Fibroblast of peridontal ligament (primary cell): Measurements from ENCODE around the gene BIRC6.
"Not testable (repeated sequence)": the region's sequence is repeated elsewhere in the genome, so short reads cannot be mapped to it uniquely, and the experiment has no call there.

Source experiments
- DNase-seq: peaks from one replicate; pipeline ENCODE4 v3.0.0-alpha.2; 2010; ENCODE audit errors: extremely low read depth

The BIRC6 gene

DNA sequence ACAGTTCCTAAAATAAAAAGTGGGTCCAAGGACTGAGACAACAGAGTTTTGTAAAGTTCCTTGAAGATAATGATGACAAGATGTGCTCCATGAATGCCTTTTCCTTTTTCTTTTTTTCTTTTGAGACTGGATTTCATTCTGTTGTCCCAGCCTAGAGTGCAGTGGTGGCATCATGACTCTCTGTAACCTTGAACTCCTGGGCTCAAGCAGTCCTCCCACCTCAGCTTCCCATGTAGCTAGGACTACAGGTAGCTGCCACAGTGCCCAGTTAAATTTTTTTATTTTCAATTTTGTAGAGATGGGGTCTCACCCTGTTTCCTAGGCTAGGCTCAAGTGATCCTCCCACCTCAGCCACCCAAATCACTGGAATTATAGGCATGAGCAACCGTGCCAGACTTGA is 254.9 kb downstream of the BIRC6 start:
- DNase-seq: no peak

DNA sequence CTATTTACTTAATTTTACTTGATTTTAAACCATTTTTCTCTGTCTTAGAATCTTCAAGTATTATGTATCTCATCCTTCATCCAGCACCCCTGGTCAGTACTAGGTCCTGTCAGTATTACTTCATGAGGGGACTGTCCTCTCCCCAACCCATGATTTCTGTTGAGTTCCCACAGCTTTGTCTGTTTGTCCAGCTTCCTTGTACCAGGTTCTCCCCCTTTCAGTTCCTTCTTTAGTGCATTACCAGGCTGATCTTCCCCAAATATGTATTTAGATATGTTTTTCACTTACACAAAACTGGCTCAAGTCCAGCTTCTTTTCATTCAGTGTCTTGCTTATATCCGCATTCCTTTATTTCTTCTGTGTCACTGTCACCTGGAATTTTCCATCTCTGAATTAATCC is 257.3 kb downstream of the BIRC6 start:
- DNase-seq: no peak

DNA sequence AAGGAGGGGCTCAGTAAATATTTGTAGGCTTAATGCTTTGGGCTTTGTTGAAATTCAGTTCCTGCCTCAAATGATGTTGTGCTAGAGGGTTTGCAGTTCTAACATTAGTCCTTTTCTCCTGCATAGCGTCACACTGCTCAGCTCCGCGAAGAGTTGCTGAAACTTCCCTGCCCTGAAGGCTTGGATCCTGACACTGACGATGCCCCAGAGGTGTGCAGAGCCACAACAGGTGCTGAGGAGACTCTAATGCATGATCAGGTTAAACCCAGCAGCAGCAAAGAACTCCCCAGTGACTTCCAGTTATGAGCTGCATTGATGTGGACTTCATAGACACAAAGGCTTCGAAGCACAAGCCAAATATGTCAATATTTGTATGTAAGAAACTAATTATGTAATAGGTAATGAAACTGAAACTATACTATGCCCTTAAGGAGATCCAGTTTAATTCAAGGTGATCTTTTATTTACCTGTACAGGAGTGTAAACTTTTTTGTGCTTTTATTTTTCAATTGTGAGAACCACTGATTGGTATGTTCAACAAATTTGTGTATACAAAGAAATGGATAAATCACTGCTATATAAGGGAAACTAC is 260.9 kb downstream of the BIRC6 start:
- no peak for DNase-seq

DNA sequence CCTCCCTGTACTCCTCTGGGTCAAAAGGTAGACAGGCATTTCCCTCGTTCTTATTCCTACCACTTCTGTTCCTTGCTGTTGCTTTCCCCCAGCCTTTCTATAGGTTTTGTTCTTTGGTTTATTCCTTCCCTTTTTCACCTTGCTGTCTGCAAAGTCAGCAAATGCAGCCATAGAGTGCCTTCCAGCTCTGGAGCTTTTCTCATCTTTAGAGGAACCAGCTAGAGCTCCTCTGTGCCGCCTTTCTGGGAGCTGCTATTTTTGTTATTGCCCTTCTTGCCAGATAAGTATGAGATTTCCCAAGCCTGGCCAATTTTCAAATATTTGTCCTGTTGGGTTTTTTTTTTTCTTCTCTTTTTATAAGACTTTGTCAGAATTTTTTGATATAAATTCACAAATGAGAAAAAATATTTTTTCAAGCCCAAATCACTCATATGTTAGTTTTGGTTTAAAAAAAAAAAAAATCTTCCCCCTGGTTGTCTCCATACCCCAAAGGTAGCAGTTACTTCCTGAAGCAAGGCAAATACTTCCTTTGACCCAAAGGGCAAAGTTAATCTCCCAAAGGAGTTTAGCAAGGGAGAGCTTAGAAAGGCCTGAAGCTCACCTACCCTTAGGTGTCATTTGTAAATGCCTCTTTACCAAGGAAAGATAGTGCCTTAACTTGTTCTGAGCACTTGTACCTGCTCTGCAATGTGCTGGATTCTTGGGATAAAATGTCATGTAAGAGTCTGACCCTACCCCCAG is 265.9 kb downstream of the BIRC6 start:
- DNase-seq: peak; percentile 11

DNA sequence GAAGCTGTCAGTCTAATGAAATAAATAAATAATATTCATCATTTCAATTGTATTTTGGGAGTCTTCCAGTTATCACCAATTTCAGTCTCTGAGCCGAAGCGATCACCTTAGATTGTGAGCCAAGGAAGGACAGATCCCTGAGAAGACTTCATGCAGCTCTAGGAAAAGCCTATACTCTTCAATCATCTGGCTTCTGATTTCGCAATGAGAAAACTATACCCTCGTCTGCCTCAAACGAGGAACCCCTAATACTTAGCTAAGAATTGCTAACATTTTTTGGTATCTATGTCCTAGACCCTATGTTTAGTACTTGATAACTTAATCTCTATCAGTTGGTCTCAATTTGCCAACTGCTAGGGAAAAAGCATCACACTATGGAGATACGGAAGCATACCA is 266.5 kb downstream of the BIRC6 start:
- DNase-seq: no peak

DNA sequence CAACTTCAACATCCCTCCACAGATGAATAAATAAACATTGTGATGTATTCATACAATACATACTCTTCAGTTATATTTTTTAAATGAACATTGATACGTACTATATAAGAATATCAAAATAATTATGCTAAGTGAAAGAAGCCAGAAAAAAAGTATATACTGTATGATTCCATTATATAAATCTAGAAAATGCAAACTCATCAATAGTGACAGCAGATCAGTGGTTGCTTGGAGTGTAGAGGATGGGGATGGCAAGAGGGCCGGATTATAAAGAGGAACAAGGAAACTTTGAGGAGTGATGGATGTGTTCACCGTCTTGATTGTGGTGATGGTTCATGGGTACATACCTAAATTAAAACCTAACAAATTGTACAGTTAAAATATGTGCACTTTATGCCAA is 268.0 kb downstream of the BIRC6 start:
- no peak for DNase-seq

DNA sequence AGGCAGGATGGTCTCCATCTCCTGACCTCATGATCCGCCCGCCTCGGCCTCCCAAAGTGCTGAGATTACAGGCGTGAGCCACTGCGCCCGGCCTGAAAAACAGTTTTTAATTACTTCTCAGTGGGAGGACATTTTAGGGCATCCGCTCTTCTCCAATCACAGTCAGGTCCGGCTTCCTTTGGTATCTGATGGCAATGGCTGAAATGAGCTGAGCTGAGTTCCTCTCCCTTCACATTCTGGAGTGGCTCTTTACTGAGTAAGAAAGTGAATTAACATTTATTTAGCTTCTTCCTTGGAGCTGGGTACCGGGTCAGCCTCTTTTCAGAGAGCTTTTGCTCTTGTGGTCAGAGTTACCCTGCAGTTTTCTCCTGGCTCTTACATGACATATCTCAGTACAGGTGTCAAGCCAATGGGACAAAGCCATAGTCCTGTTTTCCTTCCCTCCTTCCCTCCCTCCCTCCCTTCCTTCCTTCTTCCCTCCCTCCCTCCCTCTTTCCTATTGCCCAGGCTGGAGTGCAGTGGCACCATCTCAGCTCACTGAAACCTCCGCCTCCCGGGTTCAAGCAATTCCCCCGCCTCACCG is 269.9 kb downstream of the BIRC6 start:
- DNase-seq: no peak

DNA sequence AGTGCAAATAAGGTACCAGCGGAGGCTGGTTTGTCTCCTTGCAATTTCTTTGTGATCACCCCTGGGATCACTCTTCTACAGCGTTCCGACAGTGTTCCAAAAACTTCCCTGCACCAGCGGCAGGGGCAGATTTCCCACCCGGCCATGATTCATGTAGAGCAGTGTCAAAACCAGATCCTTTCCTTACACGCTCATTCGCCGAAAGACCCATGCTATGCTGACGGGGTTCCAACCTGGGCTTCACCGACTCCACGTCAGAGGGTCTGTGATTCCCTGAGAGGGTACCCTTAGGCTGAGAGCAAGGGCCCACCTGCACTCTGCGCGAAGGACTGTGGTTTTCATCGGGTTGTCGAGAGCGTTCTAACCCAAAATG is 270.6 kb downstream of the BIRC6 start:
- peak; percentile 68 for DNase-seq

DNA sequence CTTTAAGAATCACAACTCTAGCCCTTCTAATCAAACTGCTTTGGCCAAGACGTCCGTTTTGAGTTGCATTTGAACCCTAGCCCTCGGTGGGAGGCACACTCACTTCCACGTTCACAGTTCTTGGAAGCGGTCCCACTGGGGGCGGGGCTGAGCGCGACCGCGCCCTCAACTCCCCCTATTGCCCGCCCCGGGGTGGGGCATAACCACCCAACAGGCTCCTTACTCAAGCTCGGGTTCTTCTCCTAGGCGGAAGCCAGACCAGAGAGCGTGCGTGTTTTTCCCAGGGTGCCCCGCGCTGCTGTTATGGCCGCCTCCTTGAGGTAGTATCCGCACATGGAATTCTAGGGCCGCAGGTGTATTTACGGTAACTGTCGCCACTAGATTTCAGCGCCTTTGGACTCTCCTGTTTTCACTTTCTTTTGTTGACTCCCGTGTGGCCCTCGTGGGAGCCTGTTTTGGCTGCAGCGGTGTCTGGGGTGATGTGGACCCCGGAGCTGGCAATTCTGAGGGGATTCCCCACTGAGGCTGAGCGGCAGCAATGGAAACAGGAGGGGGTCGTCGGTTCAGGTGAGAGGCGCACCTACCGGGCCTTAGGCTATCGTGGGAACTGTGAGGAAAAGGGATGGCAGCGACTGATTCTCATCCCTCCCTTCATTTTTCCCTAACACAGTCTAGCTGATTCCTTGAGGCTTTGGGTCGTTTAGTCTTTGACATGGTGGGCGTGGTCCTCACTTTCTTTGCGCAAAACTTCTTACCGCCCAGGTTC is 271.2 kb downstream of the BIRC6 start, which contains the start of gene TTC27:
Gene TTC27 (plus strand): TSS at position 237 of the 766 bp plus-strand sequence. CDS start 243 bp downstream, at position 480.
- peak; percentile 92 for DNase-seq

DNA sequence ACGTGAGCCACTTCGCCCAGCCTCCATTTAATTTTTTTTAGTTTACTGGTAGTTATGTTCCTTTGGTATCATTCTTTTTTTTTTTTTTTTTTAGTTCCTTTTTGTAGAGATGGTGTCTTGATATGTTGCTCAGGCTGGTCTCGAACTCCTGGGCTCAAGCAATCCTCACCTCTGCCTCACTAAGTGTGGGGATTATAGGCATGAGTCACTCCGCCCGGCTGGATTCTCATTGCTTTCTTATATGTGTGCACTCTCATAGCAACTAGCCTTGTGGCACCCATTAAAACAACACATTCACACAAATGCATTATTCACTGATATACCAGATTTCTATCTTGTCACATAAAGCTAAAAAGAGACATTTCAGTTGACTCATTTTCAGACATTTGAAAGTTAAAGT is 275.3 kb downstream of the BIRC6 start:
- no peak for DNase-seq

DNA sequence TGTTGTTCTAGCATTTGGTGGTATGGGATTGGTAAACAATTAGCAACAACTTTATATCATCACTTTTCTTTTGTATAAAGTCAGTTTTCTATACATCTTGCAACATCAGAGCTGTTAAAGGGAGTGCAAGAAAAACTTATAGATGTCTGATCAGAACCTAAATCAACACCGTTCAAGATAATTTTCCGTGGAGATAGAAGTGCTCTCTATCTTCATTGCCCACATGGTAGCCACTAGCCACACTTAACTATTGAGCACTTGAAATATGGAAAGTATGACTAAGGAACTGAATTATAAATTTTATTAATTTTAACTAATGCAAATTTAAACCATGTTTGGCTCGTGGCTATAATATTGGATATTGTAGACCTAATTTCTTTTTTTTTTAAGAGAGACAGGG is 276.2 kb downstream of the BIRC6 start:
- no peak for DNase-seq

DNA sequence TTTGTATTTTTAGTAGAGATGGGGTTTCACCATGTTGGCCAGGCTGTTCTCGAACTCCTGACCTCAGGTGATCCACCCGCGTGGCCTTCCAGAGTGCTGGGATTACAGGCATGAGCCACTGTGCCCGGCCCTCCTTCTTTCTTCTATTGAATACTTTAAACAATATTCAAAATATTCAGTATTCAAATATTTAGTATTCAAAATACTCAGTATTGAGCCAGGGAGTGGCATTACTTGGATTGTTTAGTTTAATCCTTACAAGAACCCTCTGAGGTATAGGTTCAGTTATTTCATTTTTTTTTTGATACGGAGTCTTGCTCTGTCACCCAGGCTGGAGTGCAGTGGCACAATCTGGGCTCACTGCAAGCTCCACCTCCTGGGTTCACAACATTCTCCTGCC is 281.7 kb downstream of the BIRC6 start:
- DNase-seq: not testable (repeated sequence)

DNA sequence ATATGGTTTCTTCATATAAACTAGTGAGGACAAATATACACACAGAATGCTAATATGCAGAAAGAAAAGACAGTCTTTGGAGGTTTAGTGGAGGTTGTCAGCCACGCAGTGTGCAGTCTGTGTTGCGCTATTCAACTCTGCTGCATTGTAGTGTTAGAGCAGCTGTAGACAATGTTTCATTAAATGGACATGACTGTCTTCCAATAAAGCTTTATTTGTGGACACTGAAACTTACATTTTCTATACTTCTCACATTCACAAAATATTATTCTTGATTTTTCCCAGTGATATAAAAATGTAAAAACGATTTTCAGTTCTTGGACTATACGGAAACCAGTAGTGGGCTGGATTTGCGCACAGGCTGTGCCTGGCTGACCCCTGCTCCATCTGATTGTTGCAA is 284.4 kb downstream of the BIRC6 start:
- DNase-seq: no peak

DNA sequence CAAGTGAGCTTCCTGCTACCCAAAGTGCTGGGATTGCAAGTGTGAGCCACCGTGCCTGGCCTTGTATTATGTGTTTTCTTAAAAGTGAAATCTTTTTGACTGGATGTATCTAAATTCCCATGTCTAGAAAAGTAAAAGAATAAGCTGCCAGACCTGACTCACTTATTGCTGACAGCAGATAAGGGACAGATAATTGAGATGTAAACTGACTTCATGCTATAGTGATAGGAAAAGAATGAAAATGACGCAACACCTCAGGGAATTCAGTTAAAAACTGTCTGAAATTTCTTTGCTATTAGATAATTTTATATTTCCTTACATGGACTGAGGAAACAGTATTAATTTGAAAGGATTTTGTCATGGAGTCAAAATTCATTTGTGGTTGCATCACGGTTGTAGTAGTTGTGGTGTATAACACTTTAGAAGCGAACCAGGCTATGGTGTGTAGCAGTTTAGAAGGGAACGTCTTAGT is 290.4 kb downstream of the BIRC6 start:
- peak; percentile 82 for DNase-seq

DNA sequence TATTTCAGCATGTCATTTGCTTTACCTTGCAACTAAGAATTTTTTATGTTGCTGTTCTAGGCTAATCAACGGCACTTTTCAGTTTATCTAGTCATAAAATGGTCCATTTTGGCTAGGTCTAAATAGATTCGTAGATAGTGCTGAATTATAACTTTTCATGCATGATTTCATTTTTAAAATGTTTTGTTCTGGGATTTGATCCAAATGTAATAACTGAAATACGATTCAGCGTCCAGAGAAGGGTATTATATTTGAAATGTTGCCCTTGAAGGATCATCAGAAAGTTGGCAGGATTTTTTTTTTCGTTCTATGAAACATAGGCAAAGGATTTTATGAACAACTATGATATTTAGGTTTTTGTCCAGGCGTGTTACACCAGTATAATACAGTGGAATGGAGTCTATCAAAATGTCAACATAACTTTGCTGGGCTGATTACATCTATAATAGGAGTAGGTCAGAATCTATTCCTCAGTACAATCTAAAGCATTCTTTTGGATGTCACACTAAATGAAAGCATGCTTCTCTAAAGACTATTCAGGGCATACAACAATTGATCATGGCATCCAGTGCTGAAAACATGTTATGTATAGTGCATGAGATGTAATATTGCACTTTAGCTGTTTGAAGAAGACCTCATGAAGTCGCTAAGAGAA is 295.9 kb downstream of the BIRC6 start:
- DNase-seq: peak; percentile 84

DNA sequence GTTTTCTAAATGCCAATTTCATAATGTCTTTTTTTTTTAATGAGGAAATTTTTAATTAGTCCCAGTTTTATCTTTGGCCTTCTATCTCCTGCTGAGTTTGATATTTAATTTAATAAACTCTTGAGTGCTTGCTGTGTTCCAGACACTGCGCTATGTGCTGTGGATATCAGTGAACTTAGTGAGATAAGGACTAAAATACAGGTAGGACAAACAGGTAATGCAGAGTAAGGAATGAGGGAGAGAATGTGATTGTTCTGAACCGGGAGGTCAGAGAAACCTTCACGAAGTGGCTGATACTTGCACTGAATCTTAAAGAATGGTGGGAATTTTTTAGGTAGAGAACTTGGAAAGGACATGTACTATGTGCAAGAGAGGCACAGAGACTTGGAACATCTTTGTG is 299.2 kb downstream of the BIRC6 start:
- DNase-seq: no peak

DNA sequence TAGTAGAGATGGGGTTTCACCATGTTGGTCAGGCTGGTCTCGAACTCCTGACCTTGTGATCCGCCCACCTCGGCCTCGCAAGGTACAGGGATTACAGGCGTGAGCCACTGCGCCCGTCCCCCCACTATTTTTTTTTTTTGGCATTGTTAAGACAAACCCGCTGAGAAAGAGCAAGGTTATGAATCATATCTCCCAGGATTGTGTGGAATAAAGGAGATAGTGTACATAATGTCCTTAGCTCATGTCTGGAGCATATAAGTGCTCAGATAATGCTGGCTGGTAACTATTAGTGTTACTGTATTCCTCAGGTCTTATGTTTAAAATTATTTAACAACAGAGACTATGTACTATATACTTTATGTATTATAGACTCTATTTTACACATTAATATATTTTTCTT is 307.0 kb downstream of the BIRC6 start:
- DNase-seq: no peak

DNA sequence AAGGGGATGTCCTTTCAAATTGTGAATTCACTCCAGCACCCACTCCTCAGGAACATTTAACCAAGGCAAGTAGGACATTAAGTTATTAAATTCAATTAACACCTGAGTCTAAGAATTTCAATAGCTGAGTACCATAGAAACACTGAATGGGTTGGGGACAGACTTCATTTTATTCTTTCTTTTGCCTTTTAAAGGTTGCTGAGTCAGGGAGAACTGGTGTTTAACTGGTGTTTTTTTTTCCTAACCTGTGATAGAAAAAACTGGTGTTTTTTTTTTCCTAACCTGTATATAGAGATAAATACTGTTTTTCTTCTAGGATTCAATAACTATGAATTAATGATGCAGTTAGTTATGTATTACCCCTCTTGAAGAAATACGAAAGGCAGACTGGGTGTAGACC is 309.9 kb downstream of the BIRC6 start:
- DNase-seq: no peak

DNA sequence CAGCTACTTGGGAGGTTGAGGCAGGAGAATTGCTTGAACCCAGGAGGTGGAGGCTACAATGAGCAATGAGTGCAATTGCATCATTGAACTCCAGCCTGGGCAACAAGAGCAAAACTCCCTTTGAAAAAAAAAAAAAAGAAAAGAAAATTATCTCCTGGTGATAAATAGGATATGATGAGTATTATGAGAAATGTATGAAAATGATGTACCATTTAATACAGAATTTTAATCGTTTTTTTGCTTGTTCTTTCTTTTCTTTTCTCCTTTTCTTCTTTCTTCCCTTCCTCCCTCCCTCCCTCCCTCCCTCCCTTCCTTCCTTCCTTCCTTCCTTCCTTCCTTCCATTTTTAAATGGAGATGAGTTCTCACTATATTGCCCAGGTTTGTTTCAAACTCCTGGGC is 311.4 kb downstream of the BIRC6 start:
- no peak for DNase-seq
